IMR-90 (cell line): ENCODE results near the gene SURF6. TPM values are rescaled to one million over a fixed set of nuclear protein-coding genes. Genes with fewer than 3 reads are reported as not detected.

ENCODE experiments used
- ATAC-seq: fragments of 200-7000 bp; cut with Tn5 transposase; 2 replicates; pipeline ENCODE4 v1.9.1; 2020; ENCODE audit warnings: low read depth, mild to moderate bottlenecking, moderate library complexity
- BruUV-seq: library from RNA; stranded (reverse); fragments of 400-500 nt; replicated peaks from 2 replicates; lab custom pipeline; 2021; lab: Mats Ljungman, UMichigan
- CTCF ChIA-PET: fragments of 300-600 bp; formaldehyde crosslinking; extraction: SDS; loops from one replicate; lab custom pipeline; 2021; ENCODE audit warnings: antibody characterized with exemption; lab: Yijun Ruan, JAX
- POLR2A ChIA-PET: fragments of 300-600 bp; sonication (Branson Sonifier 250); formaldehyde crosslinking; loops from one replicate; lab custom pipeline; 2022; ENCODE audit warnings: antibody characterized with exemption; ENCODE audit not compliant: unreplicated experiment; lab: Charles Lee
- DNase-seq: peaks from one replicate; pipeline ENCODE4 v3.0.0; 2013
- H2AFZ ChIP-seq: replicated peaks from 2 replicates; pipeline ENCODE3; 2013; ENCODE audit warnings: low read length, mild to moderate bottlenecking; ENCODE audit not compliant: poor library complexity
- H2AK5ac ChIP-seq: 2 replicates; pipeline ENCODE4 v1.6.1; 2013; ENCODE audit warnings: low read depth, low read length, inconsistent platforms
- H2AK9ac ChIP-seq: replicated peaks from 2 replicates; pipeline ENCODE3; 2013; ENCODE audit warnings: mild to moderate bottlenecking, low read depth, low read length, moderate library complexity; ENCODE audit not compliant: poor library complexity
- H2BK120ac ChIP-seq: 2 replicates; pipeline ENCODE4 v1.6.1; 2013; ENCODE audit warnings: low read depth, low read length, inconsistent platforms
- H2BK15ac ChIP-seq: 3 replicates; pipeline ENCODE4 v1.6.1; 2013; ENCODE audit warnings: low read depth, low read length, inconsistent platforms
- H2BK20ac ChIP-seq: 2 replicates; pipeline ENCODE4 v1.6.1; 2013; ENCODE audit warnings: low read depth, mild to moderate bottlenecking, inconsistent platforms, low read length, moderate library complexity
- H2BK5ac ChIP-seq: 2 replicates; pipeline ENCODE4 v1.6.1; 2013; ENCODE audit warnings: mild to moderate bottlenecking, low read depth, low read length, inconsistent platforms; ENCODE audit not compliant: poor library complexity, severe bottlenecking
- H3K14ac ChIP-seq: replicated peaks from 2 replicates; pipeline ENCODE4 v1.6.1; 2013; ENCODE audit warnings: low read depth, low read length, inconsistent platforms
- H3K18ac ChIP-seq: 2 replicates; pipeline ENCODE4 v1.6.1; 2013; ENCODE audit warnings: low read depth, low read length, control low read depth
- H3K23ac ChIP-seq: 2 replicates; pipeline ENCODE4 v1.6.1; 2013; ENCODE audit warnings: low read depth, low read length, inconsistent platforms
- H3K27ac ChIP-seq: 2 replicates; pipeline ENCODE4 v1.5.1; 2013; ENCODE audit warnings: mild to moderate bottlenecking, control low read depth, low read length; ENCODE audit not compliant: insufficient read depth
- H3K27me3 ChIP-seq: 2 replicates; pipeline ENCODE4 v1.6.1; 2013; ENCODE audit warnings: low read length; ENCODE audit not compliant: control insufficient read depth, insufficient read depth
- H3K36me3 ChIP-seq: 2 replicates; pipeline ENCODE4 v1.6.1; 2013; ENCODE audit warnings: low read length, mixed read lengths; ENCODE audit not compliant: control insufficient read depth, insufficient read depth
- H3K4ac ChIP-seq: 2 replicates; pipeline ENCODE4 v1.6.1; 2013; ENCODE audit warnings: low read depth, low read length, inconsistent platforms
- H3K4me1 ChIP-seq: 2 replicates; pipeline ENCODE4 v1.6.1; 2013; ENCODE audit warnings: low read length, mixed read lengths; ENCODE audit not compliant: control insufficient read depth, insufficient read depth
- H3K4me2 ChIP-seq: 2 replicates; pipeline ENCODE4 v1.6.1; 2013; ENCODE audit warnings: low read depth, mild to moderate bottlenecking, control low read depth, low read length, moderate library complexity
- H3K4me3 ChIP-seq: 2 replicates; pipeline ENCODE4 v1.5.1; 2013; ENCODE audit warnings: low read depth, mild to moderate bottlenecking, control low read depth, low read length, moderate library complexity; ENCODE audit not compliant: insufficient read depth
- H3K56ac ChIP-seq: 2 replicates; pipeline ENCODE4 v1.6.1; 2013; ENCODE audit warnings: low read length, inconsistent platforms; ENCODE audit not compliant: insufficient read depth; ENCODE audit errors: extremely low read depth
- H3K79me1 ChIP-seq, 2 experiments: 2 replicates each; pipeline ENCODE4 v1.6.1; 2013; ENCODE audit warnings: low read length in 2 of 2, inconsistent platforms in 1 of 2, low read depth in 1 of 2
- H3K9ac ChIP-seq: 2 replicates; pipeline ENCODE4 v1.6.1; 2013; ENCODE audit warnings: low read depth, low read length, control low read depth
- H3K9me1 ChIP-seq: 2 replicates; pipeline ENCODE4 v1.6.1; 2013; ENCODE audit warnings: low read length, inconsistent platforms; ENCODE audit not compliant: insufficient read depth
- H3K9me3 ChIP-seq: 2 replicates; pipeline ENCODE4 v1.6.1; 2013; ENCODE audit warnings: low read length; ENCODE audit not compliant: control insufficient read depth, insufficient read depth
- H4K20me1 ChIP-seq: 2 replicates; pipeline ENCODE4 v1.6.1; 2013; ENCODE audit warnings: low read length, inconsistent platforms; ENCODE audit not compliant: insufficient read depth
- H4K5ac ChIP-seq: 2 replicates; pipeline ENCODE4 v1.6.1; 2013; ENCODE audit warnings: mild to moderate bottlenecking, low read depth, low read length, control low read depth
- H4K8ac ChIP-seq, 2 experiments: 2 replicates each; pipeline ENCODE4 v1.6.1; 2013; ENCODE audit warnings: low read depth in 2 of 2, low read length in 2 of 2, control low read depth in 1 of 2, inconsistent platforms in 1 of 2
- H4K91ac ChIP-seq: 2 replicates; pipeline ENCODE4 v1.6.1; 2013; ENCODE audit warnings: low read depth, low read length, inconsistent platforms; ENCODE audit not compliant: insufficient read depth
- BHLHE40 ChIP-seq: fragments of 150-350 bp; IDR thresholded peaks from 2 replicates; pipeline ENCODE4 v1.6.1; 2016; ENCODE audit warnings: mild to moderate bottlenecking, low read depth, low read length
- CEBPB ChIP-seq: IDR thresholded peaks from 2 replicates; pipeline ENCODE4 v1.6.1; 2012; ENCODE audit warnings: low read depth, low read length, improper control_type of control experiment
- CHD1 ChIP-seq: IDR thresholded peaks from 2 replicates; pipeline ENCODE4 v1.6.1; 2012; ENCODE audit warnings: low read depth, low read length, improper control_type of control experiment
- CTCF ChIP-seq: conservative IDR thresholded peaks from 2 replicates; pipeline ENCODE4 v1.5.1; 2012; ENCODE audit warnings: mild to moderate bottlenecking, low read depth, low read length, improper control_type of control experiment
- MAFK ChIP-seq: IDR thresholded peaks from 2 replicates; pipeline ENCODE4 v1.6.1; 2012; ENCODE audit warnings: low read depth, low read length, improper control_type of control experiment
- MAZ ChIP-seq: IDR thresholded peaks from 2 replicates; pipeline ENCODE4 v1.6.1; 2012; ENCODE audit warnings: low read depth, mild to moderate bottlenecking, low read length, improper control_type of control experiment, moderate library complexity, borderline replicate concordance
- MXI1 ChIP-seq: IDR thresholded peaks from 2 replicates; pipeline ENCODE4 v1.6.1; 2012; ENCODE audit warnings: low read depth, mild to moderate bottlenecking, low read length, moderate library complexity, borderline replicate concordance
- NFE2L2 ChIP-seq: fragments of 150-350 bp; IDR thresholded peaks from 2 replicates; pipeline ENCODE4 v1.6.1; 2016; ENCODE audit warnings: low read depth, mild to moderate bottlenecking, low read length
- RAD21 ChIP-seq: IDR thresholded peaks from 2 replicates; pipeline ENCODE4 v1.6.1; 2012; ENCODE audit warnings: low read length, improper control_type of control experiment
- RCOR1 ChIP-seq: IDR thresholded peaks from 2 replicates; pipeline ENCODE4 v1.6.1; 2012; ENCODE audit warnings: mild to moderate bottlenecking, low read length, improper control_type of control experiment; ENCODE audit not compliant: insufficient replicate concordance
- RFX5 ChIP-seq: IDR thresholded peaks from 2 replicates; pipeline ENCODE4 v1.8.0; 2012; ENCODE audit warnings: low read depth, mild to moderate bottlenecking, low read length, moderate library complexity
- SMC3 ChIP-seq: fragments of 150-350 bp; IDR thresholded peaks from 2 replicates; pipeline ENCODE4 v1.6.1; 2016; ENCODE audit warnings: low read depth, mild to moderate bottlenecking, antibody characterized with exemption, low read length, moderate library complexity
- USF2 ChIP-seq: fragments of 150-350 bp; IDR thresholded peaks from 2 replicates; pipeline ENCODE4 v1.6.1; 2017; ENCODE audit warnings: mild to moderate bottlenecking, antibody characterized with exemption, low read length, low read depth
- WGBS, 2 experiments: methylation state at CpG; one replicate each; pipeline versions ENCODE4 v1.1.5 to v1.1.7; 2013; ENCODE audit warnings: missing lambda C conversion rate in 2 of 2; ENCODE audit not compliant: insufficient read length in 1 of 2; ENCODE audit errors: extremely low coverage in 2 of 2; 5-methylcytosine and 5-hydroxymethylcytosine counted together
- dilution Hi-C: fragments of 300-500 bp; cut with HindIII; formaldehyde crosslinking; loops from one replicate; pipeline ENCODE4 v1.14.3; 2018; ENCODE audit warnings: low sequenced_read_pairs; ENCODE audit not compliant: unreplicated experiment
- in situ Hi-C: fragments of 300-500 bp; cut with MboI; formaldehyde crosslinking; loops from 3 replicates; pipeline ENCODE4 v1.14.3; 2019; ENCODE audit warnings: low sequenced_read_pairs, inconsistent platforms, mixed read lengths
- intact Hi-C: fragments of 100-400 bp; cut with micrococcal nuclease; formaldehyde crosslinking; loops from 2 replicates; pipeline ENCODE4 v1.10.0; 2022
- polyA plus RNA-seq, 3 experiments: library from polyadenylated mRNA; depleted of rRNA; stranded (reverse); fragments of >200 nt; gene quantifications; 2 replicates each; pipeline ENCODE4 v1.2.3, GENCODE V29; 2012; ENCODE audit warnings: low replicate concordance in 1 of 3
- total RNA-seq: library from RNA; depleted of rRNA; stranded (reverse); fragments of >200 nt; gene quantifications from 2 replicates; pipeline ENCODE4 v1.2.3, GENCODE V29; 2012

SURF6 gene
- total and polyA plus RNA-seq, 2 of the 4 experiments (the other 2 are of a cell fraction), result 6.1 to 12.8 TPM

DNA sequence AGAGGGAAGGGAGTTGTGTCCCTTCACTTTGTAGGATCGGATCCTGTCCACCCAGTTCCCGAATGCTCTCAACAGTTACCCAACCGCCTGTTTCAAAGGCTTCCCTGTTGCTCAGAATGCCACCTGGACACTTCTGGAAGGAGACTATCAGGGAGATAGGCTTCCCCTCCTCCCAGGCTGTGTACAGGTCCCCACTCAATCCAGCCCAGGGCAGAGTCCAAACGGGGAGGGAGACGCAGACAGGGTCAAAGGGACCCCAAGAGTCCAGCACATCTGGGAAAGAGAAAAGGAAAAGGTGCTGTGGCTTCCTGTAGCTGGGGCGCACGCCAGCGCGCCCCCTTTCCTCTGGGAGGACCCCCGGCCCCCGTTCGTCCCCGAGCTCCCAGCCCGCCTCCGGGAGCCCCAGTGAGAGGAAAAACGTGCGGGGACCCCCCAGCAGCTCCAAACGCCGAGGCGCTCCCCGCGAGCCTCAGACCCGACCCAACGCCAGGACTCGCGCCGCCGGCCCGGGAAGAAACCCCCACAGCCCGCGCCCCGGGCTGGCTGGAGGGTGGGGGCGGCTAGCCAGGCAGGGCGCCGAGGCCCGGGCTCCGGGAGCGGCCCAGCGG is 39.2 kb upstream of the SURF6 start (continued):
- TF ChIP-seq BHLHE40, result no peak

DNA sequence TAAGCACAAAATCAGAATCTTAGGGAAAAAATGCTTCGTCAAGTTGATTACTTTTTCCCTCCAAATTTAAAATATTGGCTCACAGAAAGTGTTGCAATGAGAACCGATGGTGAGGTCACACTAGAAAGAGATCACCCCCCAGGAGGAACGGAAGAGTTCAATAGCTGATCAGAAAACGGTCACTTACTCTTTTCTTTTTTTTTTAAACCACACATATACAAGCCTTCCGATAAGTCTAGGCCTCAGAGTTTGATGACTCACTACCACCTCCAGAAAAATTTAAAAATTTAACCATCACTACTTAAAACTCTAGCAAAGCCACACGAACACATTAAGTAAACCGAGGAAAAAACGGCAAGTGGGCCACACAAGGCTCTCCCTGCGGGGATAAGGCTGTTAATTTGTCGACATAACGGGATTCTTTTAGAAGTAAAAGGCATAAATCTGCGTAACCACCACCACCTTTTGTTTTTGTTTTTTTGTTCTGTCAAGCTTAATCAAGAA is 38.7 kb upstream of the SURF6 start:
- H3K27me3 ChIP-seq, result no peaks in the 10 kb centered on the region
- peak overlapping the region; percentile 86 for H2BK5ac ChIP-seq
- H3K79me1 ChIP-seq, result peaks cover 7 to 34% of the 10 kb centered on the region in 2 experiments; a peak in 3 of 4 replicates
- H3K14ac ChIP-seq, result peak overlapping the region; percentile 89
- H2AK5ac ChIP-seq, result peak overlapping the region; percentile 76
- H3K27ac ChIP-seq, result peak overlapping the region; percentile 89
- H3K36me3 ChIP-seq, result peaks cover 30% of the 10 kb centered on the region
- peak overlapping the region; percentile 97 for H3K9ac ChIP-seq
- H2AK9ac ChIP-seq, result peak overlapping the region; percentile 94
- H3K9me1 ChIP-seq, result peaks cover 21% of the 10 kb centered on the region
- peak overlapping the region; percentile 91 for H3K56ac ChIP-seq
- ChIA-PET CTCF (interaction anchor here (0.6 kb wide), 1 partner anchor 22 kb away, joined by 3 read pairs; no protein-coding TSS in a partner anchor), POLR2A (no interaction called here)
- peak; percentile 68 for DNase-seq
- peak overlapping the region; percentile 4; the same call in 1 of the 2 replicates for H4K5ac ChIP-seq
- 0 out of 3 replicates have a peak overlapping the region, but pooled peaks have one; percentile 3 for H2BK15ac ChIP-seq
- H3K9me3 ChIP-seq, result no peaks in the 10 kb centered on the region
- no peak overlapping the region for H2AFZ ChIP-seq
- H3K4me1 ChIP-seq, result peaks cover 11% of the 10 kb centered on the region
- ATAC-seq, result 0 out of 2 replicates have a peak, but pooled peaks have one; percentile 1
- peak overlapping the region; percentile 69 for H3K4me3 ChIP-seq
- WGBS, 2 experiments, result no CpG with 5 or more reads among the region's 12 CpGs
- no peak overlapping the region; the same call in 1 of the 2 replicates for H3K18ac ChIP-seq
- in situ Hi-C loops, result no loop called here
- H4K91ac ChIP-seq, result peak overlapping the region; percentile 49
- BruUV-seq, result no TSS peak
- dilution Hi-C loops, result no loop called here
- H2BK20ac ChIP-seq, result no peak overlapping the region
- peaks cover 56% of the 10 kb centered on the region for H4K20me1 ChIP-seq
- peak overlapping the region; percentile 11 to 82; a peak in 2 of 4 replicates for H4K8ac ChIP-seq
- H2BK120ac ChIP-seq, result peak overlapping the region; percentile 58; the same call in 1 of the 2 replicates
- peak overlapping the region; percentile 97 for H3K4me2 ChIP-seq
- intact Hi-C loops, result no loop called here
- peak overlapping the region; percentile 85 for H3K4ac ChIP-seq
- H3K23ac ChIP-seq, result peak overlapping the region; percentile 87
- no peak for TF ChIP-seq MAZ
- TF ChIP-seq CEBPB, result peak; percentile 78
- TF ChIP-seq SMC3, result no peak
- TF ChIP-seq RFX5, result no peak
- no peak for TF ChIP-seq BHLHE40
- TF ChIP-seq MXI1, result no peak
- TF ChIP-seq RAD21, result no peak
- no peak for TF ChIP-seq MAFK
- peak; percentile 56; the same call in 1 of the 2 replicates for TF ChIP-seq CHD1
- TF ChIP-seq RCOR1, result no peak
- TF ChIP-seq USF2, result no peak
- no peak for TF ChIP-seq NFE2L2
- TF ChIP-seq CTCF, result no peak
